Activated CD4-positive, alpha-beta T cell treated with anti-CD3 and anti-CD28 coated beads for 48 hours (primary cell): ENCODE measurements around the gene NAXE.
"Not testable (repeated sequence)": the region's sequence is repeated elsewhere in the genome, so short reads cannot be mapped to it uniquely, and the experiment has no call there.

Experiments
- DNase-seq: peaks from one replicate; pipeline ENCODE4 v3.0.0-alpha.2; 2020

Gene NAXE

DNA sequence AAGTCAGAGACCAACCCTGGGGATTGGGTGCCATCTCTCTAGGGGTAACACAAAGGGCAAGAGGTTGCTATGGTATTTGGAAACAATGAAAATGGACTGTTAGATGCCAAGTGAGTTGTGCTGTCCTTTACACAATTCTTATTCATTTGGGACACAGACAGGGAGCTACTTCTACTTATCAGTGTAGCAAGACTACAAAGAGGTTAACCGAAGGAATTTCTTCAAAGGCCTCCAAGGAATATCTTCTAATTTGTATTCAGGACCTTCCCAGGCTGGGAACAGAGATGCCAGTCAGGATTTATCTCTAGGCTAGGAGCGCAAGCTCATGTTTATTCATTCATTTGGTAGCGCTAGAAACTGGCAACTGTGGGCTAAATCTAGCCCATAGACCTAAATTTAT, 2.6 kb downstream of the NAXE start:
- DNase-seq = no peak

DNA sequence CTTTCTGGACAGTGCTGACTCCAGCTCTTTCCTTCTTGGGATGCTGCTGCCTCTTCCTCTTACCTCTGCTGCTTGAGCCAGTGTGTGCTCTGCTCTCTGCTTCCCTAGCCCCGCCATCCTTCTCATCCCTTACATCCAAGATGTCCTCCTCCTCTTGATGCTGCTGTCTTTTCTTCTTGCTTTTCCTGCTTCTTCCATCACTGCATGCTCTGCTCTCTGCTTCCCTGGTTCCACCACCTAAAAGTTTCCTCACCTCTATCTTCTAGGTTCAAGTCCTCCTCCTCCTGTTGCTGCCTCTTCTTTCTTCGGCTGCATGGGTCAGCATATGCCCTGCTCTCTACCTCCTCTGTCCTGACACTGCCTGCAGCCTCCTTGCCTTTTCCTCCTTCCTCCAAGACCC, 3.4 kb downstream of the NAXE start:
- DNase-seq = no peak

DNA sequence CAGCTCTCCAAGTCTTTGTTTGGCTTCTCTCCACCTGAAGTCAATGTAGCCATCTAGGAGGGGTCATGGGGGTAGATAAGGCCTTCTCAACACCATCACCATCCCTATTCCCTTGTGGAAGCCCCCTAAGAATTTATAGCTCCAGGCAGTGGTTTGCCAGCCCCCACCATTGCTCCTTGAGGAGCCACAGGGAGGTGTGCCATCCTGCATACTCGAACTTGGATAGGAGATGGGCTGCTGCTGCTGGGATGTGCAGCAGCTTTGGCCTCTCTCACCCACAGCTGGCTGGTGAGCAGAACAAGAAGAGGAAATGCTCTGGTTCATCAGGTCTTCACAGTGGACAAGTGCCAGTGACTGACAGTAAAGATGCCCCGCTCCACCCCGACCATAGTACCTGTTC, 4.8 kb downstream of the NAXE start:
- no peak for DNase-seq

DNA sequence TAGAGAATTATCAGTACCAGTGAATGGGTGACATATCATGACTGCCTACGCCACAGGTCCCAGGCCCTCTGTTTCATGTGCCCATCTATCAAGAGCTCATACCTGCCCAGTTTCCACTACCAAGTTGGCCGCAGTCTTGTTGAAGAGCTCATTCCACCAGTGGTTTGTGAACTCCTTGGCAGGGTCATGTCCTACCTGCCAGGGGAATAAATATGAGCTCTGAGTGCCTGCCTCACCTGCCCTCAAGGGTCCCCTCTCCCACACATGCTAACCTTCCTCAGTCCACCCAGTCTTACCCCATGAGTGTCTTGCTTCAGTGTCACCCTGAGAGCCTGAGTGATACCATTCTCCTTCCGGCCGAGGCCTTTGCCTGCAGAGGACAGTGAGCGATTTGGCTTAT, 6.5 kb downstream of the NAXE start:
- DNase-seq = no peak

DNA sequence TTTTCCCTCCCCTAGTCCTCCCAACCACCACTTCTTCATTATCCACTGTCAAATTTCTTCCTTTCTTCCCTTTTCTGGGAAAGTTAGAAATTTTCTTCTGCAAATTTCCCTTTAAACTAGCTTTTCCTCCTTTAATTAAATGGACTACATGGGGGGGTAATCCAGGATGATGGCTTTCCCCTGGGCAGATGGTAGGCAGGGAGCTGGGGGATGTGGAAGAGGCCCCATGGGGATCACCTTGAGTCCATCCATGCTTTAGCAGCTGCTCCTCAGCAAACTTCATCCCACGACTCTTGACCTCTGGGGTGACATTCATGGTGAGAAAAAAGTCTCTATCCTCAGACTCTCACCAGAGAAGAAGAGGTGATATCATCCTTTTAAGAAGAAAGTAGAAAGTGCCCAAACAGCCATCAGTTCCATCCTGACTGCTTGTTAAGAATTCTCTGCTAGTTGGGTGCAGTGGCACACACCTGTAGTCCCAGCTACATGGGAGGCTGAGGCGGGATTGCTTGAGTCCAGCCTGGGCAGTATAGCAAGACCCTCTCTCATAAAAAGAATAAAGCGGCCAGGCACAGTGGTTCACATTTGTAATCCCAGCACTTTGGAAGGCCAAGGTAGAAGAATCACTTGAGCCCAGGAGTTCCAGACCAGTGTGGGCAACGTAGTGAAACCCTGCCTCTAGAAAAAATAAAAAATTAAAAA, 7.3 kb downstream of the NAXE start:
- DNase-seq = no peak

DNA sequence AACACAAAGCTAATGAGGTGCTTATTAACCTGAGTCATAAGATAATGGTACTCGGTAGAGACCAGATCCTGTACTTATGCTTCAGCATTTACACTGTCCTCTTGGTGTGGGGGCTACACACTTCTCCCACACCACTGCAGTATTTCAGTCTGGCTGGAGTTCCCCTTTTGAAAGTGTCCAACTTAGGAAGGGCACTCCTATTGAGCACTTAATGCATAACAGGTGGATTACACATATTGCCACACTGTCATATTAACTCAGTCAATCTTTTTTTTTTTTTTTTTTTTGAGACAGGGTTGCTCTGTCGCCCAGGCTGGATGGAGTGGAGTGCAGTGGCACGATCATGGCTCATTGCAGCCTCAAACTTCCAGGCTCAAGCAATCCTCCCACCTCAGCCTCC, 8.2 kb downstream of the NAXE start:
- no peak for DNase-seq

DNA sequence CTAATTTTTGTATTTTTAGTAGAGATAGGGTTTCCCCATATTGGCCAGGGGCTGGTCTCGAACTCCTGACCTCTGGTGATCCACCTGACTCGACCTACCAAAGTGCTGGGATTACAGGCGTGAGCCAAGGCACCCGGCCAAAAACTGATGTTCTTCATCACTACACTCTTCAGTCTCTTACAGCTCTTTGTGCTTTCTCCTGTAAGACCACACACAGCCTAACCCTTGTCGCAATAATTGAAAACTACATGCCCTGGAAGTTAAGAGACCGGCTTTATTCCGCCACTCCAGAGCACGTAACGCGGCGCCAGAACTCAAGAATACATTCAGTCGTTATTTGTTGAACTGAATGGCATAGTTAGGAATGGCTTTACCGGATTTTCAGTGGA, 9.2 kb downstream of the NAXE start:
- no peak for DNase-seq

DNA sequence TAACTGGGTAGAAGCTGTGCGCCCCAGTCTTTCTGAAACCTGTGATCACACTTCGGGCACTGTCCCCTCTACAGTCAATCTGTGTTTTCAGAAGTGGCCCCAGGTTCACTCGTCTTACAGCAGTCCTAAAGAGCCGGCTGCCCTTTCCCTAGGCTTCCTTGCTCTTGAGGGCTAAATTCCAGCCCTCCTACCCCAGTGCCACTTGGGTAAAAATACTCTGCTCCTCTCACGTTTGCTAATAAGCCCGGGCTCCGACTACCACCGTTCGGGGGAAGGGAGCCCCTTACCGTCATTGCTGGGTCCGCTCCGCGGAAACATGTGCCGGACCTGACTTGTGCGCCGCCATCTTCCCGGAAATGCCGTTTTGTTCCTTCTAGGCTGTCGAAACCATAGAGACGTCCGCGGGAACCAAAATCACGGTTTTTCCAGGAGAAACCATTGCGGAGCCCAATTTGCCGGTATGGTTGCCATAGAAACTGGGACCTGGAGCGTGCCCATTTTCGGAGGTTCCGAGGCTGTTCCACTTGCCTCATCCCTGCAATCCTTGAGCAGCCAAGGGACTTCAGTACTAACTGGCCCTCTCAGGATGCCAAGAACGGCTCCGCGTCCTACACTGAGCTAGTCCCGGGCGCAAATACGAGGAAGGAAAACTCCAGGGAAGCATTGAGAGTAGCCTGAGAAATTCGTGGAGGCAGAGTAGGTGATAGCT, 9.7 kb downstream of the NAXE start, which contains the start of gene GPATCH4:
GPATCH4 (minus strand) TSS at position 358 of the 709 bp plus-strand sequence.
- DNase-seq = peak; percentile 86

DNA sequence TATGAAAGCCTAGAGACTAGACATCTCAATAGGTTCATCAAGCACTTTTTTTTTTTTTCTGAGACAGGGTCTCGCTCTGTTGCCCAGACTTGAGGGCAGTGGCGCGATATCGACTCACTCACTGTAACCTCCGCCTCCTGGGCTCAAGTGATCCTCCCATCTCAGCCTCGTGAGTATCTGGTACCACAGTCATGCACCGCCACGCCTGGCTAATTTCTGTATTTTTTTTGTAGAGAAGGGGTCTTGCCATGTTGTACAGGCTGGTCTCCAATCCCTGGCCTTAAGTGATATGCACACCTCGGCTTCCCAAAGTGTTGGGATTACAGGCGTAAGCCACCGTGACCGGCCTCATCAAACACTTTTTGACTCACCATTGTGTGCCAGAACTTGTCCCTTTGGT, 10.3 kb downstream of the NAXE start:
- no peak for DNase-seq

DNA sequence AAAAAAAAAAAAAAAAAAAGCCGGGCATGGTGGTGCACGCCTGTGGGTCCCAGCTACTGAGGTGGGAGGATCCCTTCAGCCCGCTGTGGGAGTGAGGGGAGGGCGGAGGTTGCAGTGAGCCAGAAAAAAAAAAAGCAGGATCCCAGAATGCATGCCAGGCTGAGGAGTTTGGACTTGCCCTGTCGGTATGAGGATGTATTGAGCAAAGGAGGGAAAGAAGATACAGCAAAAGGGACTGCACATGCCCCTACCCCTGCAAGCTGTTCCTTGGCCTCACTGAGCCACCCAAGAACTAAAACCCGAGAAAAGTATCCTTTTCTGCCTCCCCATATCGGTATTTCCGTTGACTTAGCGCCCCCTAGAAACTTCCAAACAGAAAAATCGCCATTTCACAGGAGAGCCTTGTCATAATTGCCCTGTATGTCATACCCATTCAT, 11.0 kb downstream of the NAXE start:
- peak; percentile 26 for DNase-seq

DNA sequence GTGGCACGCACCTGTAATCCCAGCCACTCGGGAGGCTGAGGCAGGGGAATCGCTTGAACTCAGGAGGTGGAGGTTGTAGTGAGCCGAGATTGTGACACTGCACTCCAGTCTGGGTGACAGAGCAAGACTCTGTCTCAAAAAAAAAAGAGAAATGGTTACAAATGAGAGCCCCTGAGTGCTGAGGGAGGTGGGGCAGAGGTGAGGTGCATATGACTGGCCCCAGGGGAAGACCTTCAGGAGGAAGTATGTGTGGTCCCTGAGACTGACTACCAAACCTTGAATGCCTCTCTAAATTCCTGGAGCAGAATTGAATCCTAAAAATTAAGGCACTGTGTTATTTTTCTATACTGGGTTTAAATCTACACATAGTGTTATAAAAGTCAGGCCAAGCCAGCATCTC, 15.8 kb downstream of the NAXE start:
- DNase-seq = not testable (repeated sequence)

DNA sequence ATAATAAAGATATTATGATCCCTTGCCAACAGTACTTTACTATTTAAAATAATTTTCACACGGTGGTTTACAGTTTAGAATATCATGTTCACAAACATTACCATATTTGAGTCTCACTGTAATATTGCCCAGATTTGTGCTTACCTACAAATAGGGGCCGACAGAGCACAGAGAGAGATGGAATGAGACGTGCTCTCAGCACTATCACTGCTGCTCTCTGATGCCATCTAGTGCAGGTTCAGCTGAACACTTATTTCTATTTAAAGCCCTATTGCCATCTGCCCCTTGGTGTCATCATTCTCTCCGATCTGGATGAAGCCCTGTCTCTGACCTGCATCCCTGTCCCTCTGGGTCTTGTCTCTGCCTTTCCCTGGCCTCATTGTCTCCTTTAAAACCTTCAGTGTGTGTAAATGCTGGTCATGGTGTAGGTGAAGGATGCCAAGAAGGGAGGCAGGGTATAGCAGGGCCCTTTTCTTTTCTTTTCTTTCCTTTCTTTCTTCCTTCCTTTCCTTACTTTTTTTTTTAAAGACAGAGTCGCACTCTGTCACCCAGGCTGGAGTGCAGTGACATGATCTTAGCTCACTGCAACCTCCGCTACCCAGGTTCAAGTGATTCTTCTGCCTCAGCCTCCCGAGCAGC, 16.6 kb downstream of the NAXE start:
- DNase-seq = peak; percentile 69

DNA sequence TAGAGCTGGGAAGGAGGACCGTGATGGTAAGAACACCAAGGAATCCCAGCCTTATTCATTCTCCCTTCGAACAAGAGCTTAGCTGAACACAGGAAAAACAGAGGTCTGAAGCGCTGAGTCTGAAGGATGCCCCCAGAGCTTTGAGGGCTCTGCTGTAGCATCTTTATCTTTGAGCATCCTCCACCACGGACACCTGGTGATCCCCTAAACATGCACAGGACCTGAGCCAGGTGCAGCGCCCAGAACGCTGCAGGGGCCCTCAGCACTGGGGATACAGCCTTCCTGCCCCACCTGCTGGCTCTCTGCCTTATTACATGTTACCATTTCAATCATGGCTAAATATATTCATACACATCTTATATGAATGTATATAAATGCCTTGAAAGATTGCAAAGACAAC, 17.4 kb downstream of the NAXE start:
- DNase-seq = peak; percentile 75

DNA sequence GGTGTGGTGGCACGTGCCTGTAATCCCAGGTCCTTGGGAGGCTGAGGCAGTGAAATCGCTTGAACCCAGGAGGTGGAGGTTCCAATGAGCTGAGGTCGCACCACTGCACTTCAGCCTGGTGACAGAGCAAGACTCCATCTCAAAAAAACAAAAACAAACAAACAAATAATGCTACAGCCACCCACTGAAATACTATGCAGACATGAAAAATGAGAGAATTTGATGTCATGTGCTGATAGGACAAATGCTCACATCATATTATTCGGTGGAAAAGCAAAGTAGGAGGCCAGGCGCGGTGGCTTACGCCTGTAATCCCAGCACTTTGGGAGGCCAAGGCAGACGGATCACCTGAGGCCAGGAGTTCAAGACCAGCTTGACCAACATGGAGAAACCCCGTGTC, 18.5 kb downstream of the NAXE start:
- not testable (repeated sequence) for DNase-seq

DNA sequence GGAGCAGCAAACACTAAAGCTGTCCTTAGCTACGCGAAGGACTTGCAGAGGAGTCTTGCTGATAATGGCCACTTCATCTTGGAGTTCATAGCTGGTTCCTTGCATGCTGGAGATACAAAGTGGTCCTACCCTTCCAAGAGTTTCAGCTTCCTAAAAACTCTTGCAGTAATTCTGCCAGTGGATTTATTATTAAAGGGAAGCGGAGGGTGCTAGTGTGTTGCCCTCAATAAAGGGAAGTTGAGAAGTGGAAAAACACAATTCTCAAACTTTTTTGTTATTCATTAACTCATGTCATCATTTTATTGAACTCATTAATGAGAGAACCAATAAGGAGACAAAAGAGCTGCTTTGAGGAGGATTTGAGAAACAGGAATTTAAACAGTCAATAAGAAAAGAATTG, 21.1 kb downstream of the NAXE start:
- DNase-seq = no peak

DNA sequence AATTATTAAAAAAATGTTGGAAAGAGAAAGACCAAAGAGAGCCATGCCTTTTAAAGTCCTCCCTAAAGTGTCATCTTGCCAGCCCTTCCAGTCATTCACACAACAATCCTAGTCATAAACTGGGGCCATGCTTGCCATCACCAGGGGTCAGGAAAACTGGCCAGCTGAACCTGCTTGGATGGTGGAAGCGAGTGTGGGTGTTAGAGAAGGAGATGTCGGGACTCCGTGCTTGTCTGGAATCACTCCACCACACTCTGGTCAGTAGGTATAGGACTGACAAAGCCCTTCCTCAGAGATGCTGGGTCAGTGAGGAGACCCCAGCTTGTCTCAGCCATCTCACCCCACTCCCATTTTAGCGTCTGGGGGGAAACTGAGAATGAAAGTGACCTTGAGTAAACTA, 24.4 kb downstream of the NAXE start:
- DNase-seq = no peak

DNA sequence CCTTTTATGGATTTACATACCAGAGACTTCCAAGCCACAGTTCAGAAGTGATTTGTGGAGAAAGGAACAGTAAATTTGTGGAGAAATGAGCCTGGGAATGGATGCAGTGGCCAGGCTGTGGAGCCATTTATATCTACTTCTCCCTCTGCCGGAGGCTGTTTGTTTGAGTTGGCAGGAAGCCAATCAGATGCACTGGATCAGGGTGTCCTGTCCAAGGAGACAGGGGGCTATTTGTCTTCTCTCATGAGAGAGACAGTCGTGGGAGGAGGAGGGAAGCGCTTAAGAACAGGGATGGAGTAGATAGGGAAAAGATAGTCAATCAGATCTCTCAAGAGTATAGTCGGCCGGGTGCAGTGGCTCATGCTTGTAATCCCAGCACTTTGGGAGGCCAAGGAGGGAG, 24.9 kb downstream of the NAXE start:
- no peak for DNase-seq

DNA sequence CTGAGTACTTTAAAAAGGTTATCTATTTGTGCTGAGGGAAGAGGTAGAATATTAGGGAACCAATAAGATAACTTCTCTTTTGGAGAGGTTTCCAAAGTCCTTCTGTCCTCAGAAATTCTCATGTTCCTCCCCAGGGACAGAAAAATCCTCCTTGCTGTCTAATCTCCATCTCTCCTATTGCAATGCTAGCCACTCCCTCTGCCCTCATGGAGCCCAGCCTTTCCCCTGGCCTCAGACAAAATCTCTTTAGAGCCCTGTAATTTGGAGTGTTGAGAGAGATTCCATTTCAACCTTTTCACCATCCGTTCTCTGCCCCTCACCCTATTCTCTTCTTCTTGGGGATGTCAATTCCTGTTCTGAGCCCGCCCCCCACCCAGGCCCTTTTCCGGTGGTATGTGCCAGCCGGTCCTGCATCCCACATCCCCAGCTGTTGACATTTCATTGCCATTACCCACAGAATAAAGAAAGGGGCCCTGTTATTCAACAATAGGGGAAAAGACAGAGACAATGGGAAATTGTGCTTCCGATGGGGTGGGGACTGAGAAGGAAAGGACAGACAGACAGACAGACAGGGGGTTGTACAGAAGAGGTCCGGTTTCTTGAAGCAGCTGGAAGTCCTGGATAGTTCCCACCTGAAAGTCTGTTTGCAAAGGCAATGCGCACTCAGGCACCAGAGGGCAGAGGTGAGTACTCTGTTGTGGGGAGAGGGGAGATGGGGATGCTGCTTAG, 27.4 kb downstream of the NAXE start, which contains the start of gene HAPLN2:
HAPLN2 (plus strand) TSS at position 563 of the 729 bp plus-strand sequence. CDS start 4,076 bp downstream, outside the sequence.
- peak; percentile 40 for DNase-seq

DNA sequence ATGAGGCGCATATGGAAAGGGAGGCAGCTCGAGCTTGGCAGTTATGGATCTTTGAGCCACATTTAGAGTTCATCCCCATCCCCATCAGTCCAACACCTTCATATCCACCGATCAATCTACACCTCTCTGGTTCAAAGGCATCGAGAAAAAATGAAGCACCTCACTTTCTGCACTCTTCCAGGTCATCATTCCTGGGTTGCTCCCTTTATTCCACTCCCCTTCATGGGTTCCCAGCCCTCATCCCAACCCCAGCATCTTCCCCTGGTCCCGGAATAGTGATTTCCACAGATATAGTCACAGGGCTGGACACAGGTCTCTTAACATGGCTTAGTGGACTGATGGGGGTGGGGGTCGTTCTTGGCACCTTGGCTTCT, 28.0 kb downstream of the NAXE start:
- no peak for DNase-seq

DNA sequence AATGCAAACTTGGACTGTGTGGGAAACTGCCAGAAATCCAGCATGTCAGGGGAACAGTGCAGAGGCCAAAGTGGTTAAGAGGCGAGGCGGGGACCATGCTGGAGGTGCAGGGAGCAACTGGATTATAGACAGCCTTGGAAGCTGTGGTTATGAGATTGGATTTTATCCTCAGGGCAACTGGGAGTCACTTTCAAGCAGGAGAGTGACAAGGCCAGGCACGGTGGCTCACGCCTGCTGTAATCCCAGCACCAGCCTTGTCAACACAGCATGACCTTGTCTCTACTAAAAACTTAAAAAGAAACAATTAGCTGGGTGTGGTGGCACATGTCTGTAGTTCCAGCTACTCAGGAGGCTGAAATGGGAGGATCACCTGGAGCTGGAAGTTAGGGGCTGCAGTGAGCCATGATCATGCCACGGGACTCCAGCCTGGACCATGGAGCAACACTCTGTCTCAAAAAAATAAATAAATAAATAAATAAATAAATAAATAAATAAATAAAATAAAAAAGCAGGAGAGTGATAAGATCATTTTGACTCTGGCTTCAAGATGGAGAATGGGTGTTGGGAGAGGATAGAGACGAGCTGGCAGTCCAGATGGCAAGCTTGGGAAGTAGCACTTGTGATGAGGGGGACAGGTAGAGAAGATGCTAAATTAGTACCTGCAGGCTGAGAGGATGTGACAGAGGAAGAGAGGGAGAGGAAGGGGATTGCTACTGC, 31.2 kb downstream of the NAXE start:
- DNase-seq = no peak

DNA sequence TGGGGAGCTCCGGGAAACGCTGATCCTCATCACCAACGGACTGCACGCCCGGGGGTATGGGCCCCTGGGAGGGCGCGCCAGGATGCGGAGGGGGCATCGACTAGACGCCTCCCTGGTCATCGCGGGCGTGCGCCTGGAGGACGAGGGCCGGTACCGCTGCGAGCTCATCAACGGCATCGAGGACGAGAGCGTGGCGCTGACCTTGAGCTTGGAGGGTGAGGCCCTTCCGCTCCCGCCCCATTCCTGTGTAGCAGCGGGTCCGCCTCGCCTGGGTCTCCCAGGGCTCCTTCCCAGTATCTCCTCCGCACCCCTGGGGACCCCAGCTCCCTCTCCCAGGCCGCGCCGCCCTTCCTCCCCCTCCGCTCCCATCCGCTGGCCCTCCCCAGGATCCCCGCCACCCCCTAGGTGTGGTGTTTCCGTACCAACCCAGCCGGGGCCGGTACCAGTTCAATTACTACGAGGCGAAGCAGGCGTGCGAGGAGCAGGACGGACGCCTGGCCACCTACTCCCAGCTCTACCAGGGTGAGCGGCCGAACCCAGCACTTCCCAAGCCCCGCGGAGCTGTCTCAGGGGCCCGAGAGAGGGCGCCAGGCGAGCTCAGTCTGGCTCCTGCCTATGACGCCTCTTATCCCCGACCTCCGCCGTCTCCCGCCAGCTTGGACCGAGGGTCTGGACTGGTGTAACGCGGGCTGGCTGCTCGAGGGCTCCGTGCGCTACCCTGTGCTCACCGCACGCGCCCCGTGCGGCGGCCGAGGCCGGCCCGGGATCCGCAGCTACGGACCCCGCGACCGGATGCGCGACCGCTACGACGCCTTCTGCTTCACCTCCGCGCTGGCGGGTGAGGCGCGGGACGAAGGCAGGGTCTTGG, 32.6 kb downstream of the NAXE start:
- DNase-seq = peak; percentile 61
